Measurements from ENCODE around the gene CDC42BPG.

The CDC42BPG gene

GRCh38 chr11:64810271-64810890, 34.1 kb downstream of the CDC42BPG start, which contains the start of gene MEN1 (continued):
- TF ChIP-seq ZBTB11 (tag by site-specific recombination; conservative IDR thresholded peaks at IDR 0.05; ENCODE audit: low read depth), result peak; percentile 73; the same call in 1 of the 2 replicates
- peak; percentile 64; the same call in 1 of the 2 replicates for TF ChIP-seq PBX3 (CRISPR knock-in tag; IDR thresholded peaks at IDR 0.05)
- peak; percentile 76 for TF ChIP-seq SP3 (tag by site-specific recombination; IDR thresholded peaks at IDR 0.05)
- no peak for TF ChIP-seq ZBTB49 (tag by site-specific recombination; IDR thresholded peaks at IDR 0.05; ENCODE audit: low read depth)
- TF ChIP-seq GLIS1 (tag by site-specific recombination; IDR thresholded peaks at IDR 0.05), result peak; percentile 47; the same call in 1 of the 2 replicates
- TF ChIP-seq ZBTB7A (tag by site-specific recombination; IDR thresholded peaks at IDR 0.05; ENCODE audit: low read depth), result peak; percentile 73; the same call in 1 of the 2 replicates
- no peak for TF ChIP-seq ZNF677 (tag by site-specific recombination; IDR thresholded peaks at IDR 0.05)
- TF ChIP-seq ZFP69B (tag by site-specific recombination; IDR thresholded peaks at IDR 0.05), result peak; percentile 94
- peak; percentile 91; the same call in 1 of the 2 replicates for TF ChIP-seq ZBTB17 (tag by site-specific recombination; IDR thresholded peaks at IDR 0.05)
- no peak for TF ChIP-seq ZNF585B (tag by site-specific recombination; IDR thresholded peaks at IDR 0.05)
- peak; percentile 97 for TF ChIP-seq IKZF3 (tag by site-specific recombination; IDR thresholded peaks at IDR 0.05)
- TF ChIP-seq BCL11B (tag by site-specific recombination; IDR thresholded peaks at IDR 0.05; ENCODE audit: low read depth), result 0 out of 2 replicates have a peak, but pooled peaks have one; percentile 25
- TF ChIP-seq ZEB2 (tag by site-specific recombination; IDR thresholded peaks at IDR 0.05), result peak; percentile 65
- TF ChIP-seq PRDM2 (tag by site-specific recombination; IDR thresholded peaks at IDR 0.05; ENCODE audit: borderline replicate concordance), result no peak
- peak; percentile 69 for TF ChIP-seq KLF10 (tag by site-specific recombination; IDR thresholded peaks at IDR 0.05)
- TF ChIP-seq ZBTB10 (tag by site-specific recombination; IDR thresholded peaks at IDR 0.05), result peak; percentile 97
- no peak for TF ChIP-seq ZNF302 (tag by site-specific recombination; IDR thresholded peaks at IDR 0.05; ENCODE audit: low read depth)
- TF ChIP-seq ZNF174 (tag by site-specific recombination; IDR thresholded peaks at IDR 0.05), result no peak
- TF ChIP-seq ZBTB44 (tag by site-specific recombination; IDR thresholded peaks at IDR 0.05), result no peak

Measured in HEK293 (cell line).